Amniotic stem cell (primary cell): ENCODE measurements around the gene DUSP15.
"Not testable (repeated sequence)": the region's sequence is repeated elsewhere in the genome, so short reads cannot be mapped to it uniquely, and the experiment has no call there.

Source experiments
- DNase-seq: peaks from one replicate; lab custom pipeline; 2025; lab: John Stamatoyannopoulos, UW

DUSP15 gene, protein sequence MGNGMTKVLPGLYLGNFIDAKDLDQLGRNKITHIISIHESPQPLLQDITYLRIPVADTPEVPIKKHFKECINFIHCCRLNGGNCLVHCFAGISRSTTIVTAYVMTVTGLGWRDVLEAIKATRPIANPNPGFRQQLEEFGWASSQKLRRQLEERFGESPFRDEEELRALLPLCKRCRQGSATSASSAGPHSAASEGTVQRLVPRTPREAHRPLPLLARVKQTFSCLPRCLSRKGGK

DNA sequence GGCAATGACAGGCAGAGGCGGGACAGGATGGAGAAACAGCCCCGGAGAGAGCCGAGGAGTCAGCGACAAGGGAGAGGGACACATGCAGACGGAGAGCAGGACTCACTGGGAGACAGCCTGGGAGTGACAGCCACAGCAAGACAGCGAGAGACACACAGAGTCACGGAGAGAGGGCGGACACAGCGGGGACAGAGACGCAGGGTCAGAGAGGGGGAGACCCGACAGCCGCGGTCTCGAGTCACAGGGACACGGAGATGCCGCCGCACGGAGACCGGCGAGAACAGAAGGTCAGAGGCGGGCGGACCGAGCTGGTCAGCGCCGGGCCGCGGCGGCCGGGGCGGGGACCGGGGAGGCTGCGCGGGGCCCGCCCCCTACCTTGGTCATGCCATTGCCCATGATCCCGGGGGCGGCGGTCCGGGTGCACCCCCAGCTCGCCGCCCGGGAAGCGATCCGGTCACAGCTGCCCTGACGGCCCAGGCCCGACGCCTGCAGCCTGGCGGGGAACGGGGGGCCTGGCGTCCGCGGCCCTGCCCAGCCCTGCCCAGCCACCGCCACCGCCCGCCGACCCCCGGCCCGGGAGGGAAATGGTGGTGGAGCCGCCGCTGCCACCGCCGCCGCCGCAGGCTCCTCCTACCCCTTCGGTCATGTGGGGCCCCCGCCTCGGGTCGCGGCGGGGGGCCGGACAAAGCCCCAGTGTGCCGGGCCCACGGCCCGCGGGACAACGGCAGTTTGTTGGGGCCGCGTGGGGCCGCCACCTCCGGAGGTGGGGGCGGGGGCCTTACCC is at the start of gene DUSP15, which contains the start of gene TTLL9:
DUSP15 (minus strand) TSS at position 586 of the 784 bp plus-strand sequence; CDS start at position 396, 190 bp downstream.
TTLL9 (plus strand) TSS at position 693 of the 784 bp plus-strand sequence. CDS start 493 bp downstream, outside the sequence.
- no peak for DNase-seq

DNA sequence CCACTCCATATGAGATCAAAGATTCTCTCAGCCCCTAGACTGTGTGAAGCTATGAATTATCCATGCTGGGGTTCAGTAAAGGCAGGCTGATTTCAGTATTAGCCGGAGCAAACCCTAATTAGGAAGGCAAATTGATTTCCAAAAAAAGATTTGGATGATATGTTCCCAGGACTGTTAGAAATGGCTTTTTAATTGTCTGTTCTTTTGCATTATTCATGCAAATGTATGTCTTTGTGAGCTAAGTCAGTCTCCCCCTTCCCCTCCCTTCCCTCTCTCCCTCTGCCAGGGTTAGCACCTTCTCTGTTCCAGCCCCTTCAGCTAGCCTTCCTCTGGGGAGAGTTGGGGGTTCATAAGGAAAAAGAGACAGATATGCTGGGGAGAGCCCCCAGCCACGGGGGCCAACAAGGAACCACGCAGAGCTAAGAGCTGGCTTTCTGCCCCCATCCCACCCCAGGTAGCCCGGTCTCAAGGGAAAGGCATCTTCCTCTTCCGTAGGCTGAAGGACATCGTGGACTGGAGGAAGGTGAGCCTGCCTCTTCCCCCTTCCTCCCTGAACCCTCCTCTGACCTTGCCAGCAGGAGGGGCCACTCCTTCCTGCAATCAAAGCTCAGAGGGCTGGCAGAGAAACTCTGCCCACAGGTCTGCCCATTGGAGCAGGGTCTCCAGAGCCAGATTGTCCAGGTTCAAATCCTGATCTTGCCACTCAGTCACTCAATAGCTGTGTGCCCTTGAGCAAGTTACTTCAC is 49.3 kb upstream of the DUSP15 start:
- no peak for DNase-seq

DNA sequence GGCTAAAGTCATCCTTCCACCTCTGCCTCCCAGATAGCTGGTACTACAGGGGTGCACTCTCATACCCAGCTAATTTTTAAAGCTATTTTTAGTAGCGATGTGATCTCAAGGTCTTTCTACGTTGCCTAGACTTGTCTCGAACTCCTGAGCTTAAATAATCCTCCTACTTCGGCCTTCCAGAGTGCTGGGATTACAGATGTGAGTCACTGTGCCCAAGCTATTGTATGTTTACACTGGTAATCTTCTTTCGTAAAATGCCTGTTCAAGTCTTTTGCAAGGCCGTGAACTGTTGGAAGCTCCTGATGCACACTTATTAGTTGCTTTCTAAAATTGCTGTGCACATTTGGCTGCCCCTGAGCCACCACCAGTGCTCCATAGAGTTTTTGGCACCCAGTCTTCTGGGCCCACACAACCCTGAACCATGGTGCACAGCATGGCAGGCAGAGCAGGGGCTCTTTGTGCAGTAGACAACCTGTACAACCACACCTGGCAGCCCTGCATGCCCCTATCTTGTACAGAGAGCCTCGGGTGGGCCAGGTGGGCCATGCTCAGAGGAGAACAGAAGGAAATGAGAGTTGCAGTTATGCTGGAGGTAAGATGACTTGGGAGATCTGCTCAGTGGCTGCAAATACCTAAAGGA is 48.3 kb upstream of the DUSP15 start:
- DNase-seq = no peak

DNA sequence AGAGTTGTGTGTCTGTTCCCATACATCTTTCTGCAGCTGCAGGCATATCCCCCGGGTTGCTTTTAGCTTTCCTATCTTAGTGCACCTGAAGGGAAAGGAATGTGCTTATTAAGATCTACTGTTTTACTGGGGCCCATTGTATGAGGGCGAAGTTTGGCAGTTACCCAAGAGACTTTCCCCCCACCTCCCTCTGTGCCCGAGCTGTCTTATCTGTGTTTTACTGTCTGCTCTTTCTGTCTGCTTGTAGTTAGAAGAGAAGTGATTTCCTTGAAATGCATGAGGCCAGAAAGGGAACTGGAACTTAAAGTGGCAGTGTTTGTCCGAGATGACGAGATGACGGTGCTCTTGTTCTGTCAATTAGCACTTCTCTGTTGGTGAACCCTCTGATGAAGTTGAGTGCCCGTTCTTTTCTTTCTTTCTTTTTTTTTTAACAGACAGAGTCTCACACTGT is 47.7 kb upstream of the DUSP15 start:
- DNase-seq = not testable (repeated sequence)

DNA sequence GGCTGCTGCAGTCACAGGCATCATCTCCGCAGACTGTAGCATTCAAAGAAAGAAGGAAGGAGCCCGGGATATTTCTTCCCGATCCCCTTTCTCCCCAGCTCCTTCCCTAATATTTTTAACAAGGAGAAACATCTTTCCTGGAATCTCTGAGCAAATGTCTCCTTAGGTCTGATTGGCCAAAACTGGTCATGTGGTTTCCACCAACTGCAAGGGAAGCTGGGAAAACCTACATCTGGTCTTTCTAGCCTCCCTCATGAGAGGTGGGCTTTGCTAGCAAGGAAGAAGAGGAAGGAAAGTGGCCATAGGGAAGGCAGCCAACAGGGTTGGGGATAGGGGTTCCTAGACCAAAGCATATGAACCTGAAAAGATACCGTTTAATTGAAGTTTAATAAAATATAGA is 46.4 kb upstream of the DUSP15 start:
- DNase-seq = no peak

DNA sequence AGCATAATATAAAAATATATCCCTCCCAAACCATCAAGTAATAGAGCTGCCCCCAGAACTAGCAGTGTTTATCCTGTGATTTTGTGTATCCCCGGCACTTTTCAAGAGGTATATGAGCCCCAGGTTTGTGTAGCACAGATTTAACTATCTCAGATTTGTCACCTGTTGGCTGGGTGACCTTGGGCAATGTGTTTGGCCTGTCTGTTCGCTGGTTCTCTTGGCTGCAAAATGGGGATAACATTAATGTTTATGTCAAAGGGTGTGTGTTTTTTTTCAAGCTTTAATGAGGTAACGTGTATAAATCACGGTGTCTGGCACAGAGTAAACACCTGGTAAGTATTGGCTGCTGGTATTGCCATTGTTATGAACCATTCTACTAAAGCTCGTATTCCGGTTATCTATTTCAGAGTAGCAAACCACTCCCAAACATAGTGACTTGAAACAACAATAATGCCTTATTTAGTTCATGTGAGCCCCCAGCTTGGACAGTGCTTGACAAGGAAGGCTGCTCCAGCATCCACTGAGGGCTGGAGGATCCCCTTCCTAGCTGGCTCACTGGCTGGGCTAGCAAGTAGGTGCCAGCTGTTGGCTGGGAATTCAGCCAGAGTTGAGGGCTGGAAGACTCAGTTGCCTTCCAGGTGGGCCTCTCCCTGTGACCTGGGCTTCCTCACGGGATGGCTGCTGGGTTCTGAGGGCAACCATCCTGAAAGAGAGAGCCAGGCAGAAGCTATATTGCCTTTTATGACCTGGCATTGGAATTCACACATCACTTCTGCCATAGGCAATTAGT is 45.4 kb upstream of the DUSP15 start:
- no peak for DNase-seq

DNA sequence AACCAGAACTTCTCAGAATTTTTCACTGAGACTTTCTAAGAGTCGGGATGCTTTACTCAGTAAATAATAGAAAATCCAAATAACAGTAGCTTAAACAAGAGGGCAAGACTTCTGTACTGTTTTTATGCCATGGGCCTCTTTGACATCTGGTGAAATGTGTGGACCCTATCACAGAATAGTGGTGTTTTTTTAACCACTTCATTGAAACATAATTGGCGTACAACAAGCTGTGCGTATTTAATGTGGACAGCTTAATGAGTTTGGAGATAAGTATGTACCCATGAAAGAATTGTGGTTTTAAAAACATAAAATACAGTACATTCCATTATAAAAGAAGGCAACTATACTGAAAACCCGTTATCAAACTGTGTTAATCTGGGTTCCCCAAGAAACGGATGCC is 43.8 kb upstream of the DUSP15 start:
- no peak for DNase-seq

DNA sequence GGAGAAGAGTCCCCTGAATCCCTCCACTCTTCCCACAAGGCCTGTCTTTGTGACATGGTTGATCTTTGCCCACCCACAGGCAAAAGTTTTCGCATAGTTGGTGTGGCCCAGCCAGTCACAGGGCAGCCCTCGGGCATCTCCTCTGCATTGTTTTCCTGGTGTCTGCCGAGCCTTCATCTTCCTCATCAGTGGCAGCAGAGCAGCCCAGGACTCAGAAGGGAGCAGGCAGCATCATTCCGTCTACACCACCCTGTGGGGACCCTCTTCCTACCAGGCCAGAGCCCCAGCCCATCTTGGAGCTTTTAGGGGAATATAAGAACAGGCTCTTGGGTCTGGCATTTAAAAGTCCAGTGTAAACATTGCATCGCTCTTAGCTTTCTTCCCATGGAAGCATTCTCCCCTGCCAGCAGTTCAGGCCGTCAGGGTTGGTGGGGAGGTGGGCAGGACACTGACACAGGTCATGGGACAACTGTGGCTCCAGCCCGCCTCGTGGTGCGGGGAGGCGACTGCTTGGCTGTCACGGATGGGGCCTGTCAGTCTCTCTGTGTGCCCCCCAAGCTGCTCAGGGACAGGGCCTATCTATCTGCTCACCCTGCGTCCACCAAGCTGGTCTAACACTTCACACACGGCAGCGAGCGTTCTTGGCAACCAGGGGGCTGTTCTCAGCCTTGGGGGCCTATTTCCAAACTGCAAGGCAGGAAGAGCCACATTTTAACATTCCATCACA is 43.3 kb upstream of the DUSP15 start:
- no peak for DNase-seq

DNA sequence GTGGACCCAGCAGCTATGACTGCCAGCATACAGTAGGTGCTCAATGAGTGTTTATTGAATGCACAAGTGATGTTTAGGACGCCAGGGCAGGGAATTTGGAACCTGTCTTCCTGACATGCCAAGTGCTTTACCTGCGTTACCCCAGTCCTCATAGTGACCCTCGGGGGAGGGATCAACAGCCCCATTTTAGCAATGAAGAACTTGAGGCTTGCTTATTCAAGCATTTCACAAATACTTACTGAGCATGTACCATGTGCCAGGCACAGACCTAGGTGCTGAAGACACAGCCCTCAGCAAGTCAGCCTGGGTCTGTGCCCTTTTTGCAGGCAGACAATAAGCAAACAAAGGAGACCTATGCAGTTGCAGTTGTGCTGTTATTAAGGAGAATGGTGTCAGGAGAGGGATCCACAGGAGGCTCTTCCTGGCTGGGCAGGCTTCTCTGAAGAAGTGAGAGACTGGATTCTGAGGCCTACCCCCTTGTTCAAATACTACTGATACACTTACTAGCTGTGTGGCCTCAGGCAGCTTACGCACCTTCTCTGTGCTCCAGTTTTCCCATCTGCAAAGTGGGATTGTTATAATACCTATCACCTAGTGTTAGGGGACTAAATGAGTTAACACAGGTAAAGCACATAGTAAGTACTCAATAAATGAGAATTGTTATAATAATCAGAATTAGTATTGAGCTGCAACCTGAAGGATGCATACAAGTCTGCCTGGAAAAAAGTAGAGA is 39.9 kb upstream of the DUSP15 start:
- no peak for DNase-seq

DNA sequence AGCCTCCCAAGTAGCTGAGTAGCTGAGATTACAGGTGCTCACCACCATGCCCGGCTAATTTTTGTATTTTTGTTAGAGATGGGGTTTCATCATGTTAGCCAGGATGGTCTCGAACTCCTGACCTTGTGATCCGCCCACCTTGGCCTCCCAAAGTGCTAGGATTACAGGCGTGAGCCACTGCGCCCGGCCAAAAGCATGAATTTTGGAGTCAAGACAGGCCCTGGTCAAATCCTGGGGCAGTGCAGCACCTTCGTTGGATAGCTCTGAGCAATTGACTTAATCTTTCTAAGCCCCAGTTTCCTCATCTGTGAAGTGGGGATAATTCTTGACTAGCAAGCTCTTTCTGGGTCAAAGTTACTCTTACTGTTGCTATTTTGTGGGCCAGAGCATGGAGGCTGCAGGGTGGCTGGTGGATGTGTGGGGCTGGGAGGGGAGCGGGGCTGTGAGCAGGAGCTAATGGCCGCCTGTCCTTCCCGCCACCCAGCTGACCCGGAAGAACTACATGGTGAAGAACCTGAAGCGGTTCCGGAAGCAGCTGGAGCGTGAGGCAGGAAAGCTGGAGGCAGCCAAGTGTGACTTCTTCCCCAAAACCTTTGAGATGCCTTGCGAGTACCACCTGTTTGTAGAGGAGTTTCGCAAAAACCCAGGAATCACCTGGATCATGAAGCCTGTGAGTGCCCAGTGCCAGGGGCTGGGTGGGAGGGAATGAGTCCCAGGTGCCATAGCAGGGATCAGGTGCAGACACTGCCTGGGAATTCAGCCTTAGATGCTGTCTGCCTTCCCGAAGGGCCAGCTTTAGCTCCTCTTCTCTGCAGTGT is 39.1 kb upstream of the DUSP15 start:
- no peak for DNase-seq

DNA sequence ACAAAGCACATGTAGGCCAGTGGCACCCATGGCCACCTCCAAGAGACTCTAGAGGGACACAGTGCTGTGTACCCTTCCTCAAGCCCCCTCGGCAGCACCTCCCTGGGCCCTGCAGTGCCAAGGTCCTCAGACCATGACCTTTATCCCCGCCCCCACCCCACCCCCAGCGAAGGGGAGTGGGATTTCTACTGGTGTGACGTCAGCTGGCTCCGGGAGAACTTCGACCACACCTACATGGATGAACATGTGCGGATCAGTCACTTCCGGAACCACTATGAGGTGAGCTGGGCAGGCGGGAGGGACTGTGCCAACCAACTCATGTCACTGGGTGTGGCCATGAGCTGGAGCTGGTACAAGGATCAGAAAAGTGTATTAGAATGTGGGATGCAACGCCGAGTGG is 38.1 kb upstream of the DUSP15 start:
- DNase-seq = no peak

DNA sequence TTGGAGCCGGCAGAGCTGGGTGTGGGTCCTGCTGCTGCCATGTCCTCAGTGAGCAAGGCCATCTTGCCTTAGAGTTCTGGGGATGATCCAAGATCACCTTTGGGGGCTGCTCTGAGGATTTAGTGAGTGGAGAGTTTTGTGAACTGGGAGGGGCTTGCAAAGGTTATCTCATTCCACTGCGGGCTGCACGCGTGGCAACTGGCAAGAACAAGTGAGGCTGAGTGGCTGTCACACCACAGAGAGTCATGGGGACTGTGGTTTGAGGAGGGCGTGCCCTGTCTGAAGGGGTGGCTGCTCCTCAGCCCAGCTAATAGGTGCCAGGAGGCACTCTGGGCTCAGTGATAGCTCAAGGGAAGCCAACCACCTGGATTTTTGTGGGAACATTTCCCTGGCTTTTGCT is 37.7 kb upstream of the DUSP15 start:
- DNase-seq = no peak

DNA sequence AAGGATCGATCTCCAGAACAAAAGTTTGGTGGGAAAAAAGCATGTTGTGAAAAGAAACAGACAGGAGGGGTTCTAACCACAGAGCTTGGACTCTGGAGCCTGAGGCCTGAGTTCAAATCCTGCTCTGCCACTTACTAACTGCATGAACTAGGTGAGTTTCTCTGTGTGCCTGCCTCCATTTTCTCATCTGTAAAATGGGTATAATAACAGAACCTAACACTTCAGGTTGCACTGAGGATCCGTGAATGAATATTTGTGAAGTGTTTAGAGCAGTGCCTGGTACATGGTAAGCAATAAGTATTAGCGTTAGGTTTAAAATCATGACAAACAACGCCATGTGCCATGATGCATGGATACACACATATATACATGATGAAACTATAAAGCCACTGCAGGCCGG is 36.7 kb upstream of the DUSP15 start:
- DNase-seq = no peak

DNA sequence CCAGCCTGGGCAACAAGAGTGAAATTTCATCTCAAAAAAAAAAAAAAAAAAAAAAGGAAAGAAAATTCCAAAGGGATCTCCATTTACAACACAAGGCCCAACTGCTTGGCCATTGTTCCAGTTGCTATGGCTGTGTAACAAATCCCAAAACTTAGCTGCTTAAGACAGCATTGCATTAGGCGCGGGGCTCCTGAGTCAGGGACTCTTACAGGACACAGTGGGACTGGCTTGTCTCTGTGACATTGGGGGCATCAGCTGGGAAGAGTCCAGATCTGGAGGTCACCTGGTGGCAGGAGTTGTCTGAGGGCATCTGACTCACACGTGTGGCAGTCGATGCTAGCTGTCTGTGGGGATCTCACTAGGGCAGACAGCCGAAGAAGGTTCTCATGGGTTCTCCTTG is 35.7 kb upstream of the DUSP15 start:
- no peak for DNase-seq

DNA sequence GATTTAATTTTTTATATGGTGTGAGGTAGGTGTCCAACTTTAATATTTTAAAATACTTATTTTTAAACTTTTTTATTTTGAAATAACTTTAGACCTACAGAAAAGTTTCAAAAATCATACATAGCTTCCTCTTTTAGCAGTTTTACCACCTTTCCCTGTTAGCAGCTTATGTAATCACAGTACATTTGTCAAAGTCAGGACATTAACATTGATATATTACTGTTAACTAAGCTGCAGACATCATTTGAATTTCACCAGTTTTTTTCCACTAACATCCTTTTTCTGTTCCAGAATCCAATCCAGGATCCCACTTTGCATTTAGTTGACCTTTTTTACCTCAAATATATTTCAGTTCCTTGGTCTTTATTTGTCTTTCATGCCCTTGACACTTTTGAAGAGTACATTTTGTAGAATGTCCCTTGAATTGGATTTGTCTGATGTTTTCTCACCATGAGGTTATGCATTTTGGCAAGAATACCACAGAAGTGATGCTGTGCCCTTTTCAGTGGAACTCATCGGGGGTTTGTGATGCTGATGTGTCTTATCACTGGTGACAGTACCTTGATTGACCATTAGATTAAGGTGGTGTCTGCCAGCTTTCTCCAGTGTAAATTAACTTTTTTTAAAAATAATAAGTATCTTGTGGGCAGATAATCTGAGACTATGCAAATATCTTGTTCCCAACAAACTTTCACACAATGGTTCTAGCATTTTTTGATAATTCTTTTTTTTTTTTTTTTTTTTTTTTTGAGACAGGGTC is 33.5 kb upstream of the DUSP15 start:
- no peak for DNase-seq

DNA sequence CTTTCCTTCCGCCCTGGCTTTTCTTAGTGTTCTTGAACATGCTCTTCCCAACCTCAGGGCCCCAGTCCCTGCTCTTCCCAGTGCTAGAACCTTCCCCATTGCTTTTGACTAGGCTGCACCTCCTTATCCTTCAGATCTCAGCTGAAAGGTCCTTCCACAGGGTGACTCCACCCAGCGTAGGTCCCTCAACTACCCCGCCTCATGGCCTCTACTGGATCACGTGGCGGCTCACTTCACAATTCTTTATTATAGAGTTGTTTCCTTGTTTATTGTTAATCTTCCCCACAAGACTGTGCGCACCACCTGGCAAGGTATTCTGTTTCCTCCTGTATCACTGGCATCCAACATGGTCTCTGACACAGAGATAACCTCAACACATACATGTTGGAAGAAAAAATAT is 31.3 kb upstream of the DUSP15 start:
- no peak for DNase-seq

DNA sequence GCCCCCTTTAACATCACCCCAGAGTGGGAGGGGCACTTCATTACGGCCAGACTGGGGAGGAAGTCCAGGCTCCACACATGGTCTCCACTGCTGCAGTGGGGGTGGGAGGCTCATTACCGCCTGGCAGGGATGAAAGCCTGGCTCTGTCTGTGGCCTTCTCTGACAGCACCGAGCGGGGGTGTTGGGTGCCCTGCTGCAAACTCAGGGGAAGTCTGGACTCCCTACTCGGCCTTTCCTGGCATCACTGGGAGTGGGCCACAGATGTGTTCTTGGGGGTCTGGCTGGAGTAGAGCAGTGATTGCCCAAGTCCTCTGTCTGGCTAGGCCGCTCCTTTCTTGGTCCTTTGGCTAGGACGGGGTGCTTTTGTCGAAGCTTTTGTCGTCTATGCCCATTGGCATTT is 27.2 kb upstream of the DUSP15 start:
- no peak for DNase-seq

DNA sequence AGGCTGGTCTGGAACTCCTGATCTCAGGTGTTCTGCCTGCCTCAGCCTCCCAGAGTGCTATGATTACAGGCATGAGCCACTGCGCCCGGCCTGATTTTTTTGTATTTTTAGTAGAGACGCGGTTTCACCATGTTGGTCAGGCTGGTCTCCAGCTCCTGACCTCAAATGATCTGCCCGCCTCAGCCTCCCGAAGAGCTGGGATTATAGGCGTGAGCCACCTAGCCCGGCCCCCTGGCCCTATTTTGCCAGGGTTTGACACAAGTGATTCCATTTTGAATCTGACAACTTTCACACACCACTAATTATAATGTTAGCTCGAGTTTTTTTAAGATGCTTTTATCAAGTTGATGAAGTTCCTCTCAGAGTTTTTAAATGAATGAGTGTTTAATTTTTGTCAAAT is 25.7 kb upstream of the DUSP15 start:
- no peak for DNase-seq
